Heart left ventricle (tissue), 16 donors: ENCODE measurements around the gene WFDC9. TPM values are rescaled to one million over a fixed set of nuclear protein-coding genes. Genes with fewer than 3 reads are reported as not detected.

Experiments used
- ATAC-seq, 4 donors: fragments of 200-7000 bp; cut with Tn5 transposase; one replicate each; pipeline ENCODE4 v1.9.1; 2020 to 2022; ENCODE audit warnings: moderate library complexity in 4 of 4, mild to moderate bottlenecking in 3 of 4, moderate number of reproducible peaks in 1 of 4
- DNase-seq, 5 donors: peaks; one replicate each; pipeline ENCODE4 v3.0.0-alpha.2; 2020
- H3K27ac ChIP-seq, 12 donors: fragments of 200-600 bp; sonication (generic) in 4 of 12; one replicate each; pipeline versions ENCODE4 v1.5.0 to v1.8.0; 2016 to 2022; ENCODE audit warnings: mild to moderate bottlenecking in 2 of 12
- H3K27me3 ChIP-seq, 9 donors: fragments of 200-600 bp; sonication (generic) in 2 of 9; one replicate each; pipeline versions ENCODE4 v1.5.1 to v1.8.0; 2016 to 2022; ENCODE audit warnings: mild to moderate bottlenecking in 3 of 9
- H3K36me3 ChIP-seq, 9 donors: fragments of 200-600 bp; sonication (generic) in 2 of 9; one replicate each; pipeline versions ENCODE4 v1.5.0 to v1.8.0; 2018 to 2022; ENCODE audit warnings: mild to moderate bottlenecking in 2 of 9
- H3K4me1 ChIP-seq, 12 donors: fragments of 200-600 bp; sonication (generic) in 4 of 12; one replicate each; pipeline versions ENCODE4 v1.5.0 to v1.8.0; 2016 to 2022; ENCODE audit warnings: mild to moderate bottlenecking in 3 of 12
- H3K4me3 ChIP-seq, 12 donors: fragments of 200-600 bp; sonication (generic) in 4 of 12; one replicate each; pipeline versions ENCODE4 v1.5.0 to v1.8.0; 2017 to 2022; ENCODE audit warnings: mild to moderate bottlenecking in 9 of 12, moderate library complexity in 4 of 12
- H3K9me3 ChIP-seq, 12 donors: fragments of 200-600 bp; sonication (generic) in 4 of 12; one replicate each; pipeline versions ENCODE4 v1.5.0 to v1.8.0; 2016 to 2022; ENCODE audit warnings: mild to moderate bottlenecking in 1 of 12
- POLR2A ChIP-seq, 2 donors: fragments of 450-650 bp; IDR thresholded peaks; one replicate each; pipeline ENCODE4 v1.6.1; 2017; ENCODE audit warnings: antibody characterized with exemption in 2 of 2, mild to moderate bottlenecking in 2 of 2, moderate library complexity in 2 of 2
- WGBS, 4 donors: extraction: QIAGEN DNeasy Blood & Tissue Kit in 2 of 4; methylation state at CpG; one replicate each; pipeline versions ENCODE4 v1.1.5 to v1.1.7; 2013 to 2018; 5-methylcytosine and 5-hydroxymethylcytosine counted together
- intact Hi-C, 10 donors: fragments of 100-400 bp; cut with DNase I; formaldehyde crosslinking; loops; one replicate each; pipeline versions ENCODE4 v1.11.1 to v1.14.2; 2022
- polyA plus RNA-seq, 2 donors: library from polyadenylated mRNA; stranded (reverse); fragments of 200-250 nt; gene quantifications; one replicate each; pipeline ENCODE4 v1.2.3, GENCODE V29; 2013
- total RNA-seq, 9 donors: library from RNA; depleted of rRNA in 2 of 9; stranded (reverse); fragments of >200 nt in 2 of 9; fragmentation: NEBNext Ultra II Directional in 3 of 9; extraction: Animal tissue kit (Norgen Biotek cat#: 25700) in 3 of 9; gene quantifications; one replicate each; pipeline versions ENCODE4 v1.1.0 to v1.2.4, GENCODE V29; 2016 to 2023
- TF ChIP-seq, protein P1 (sequence below), 12 donors: fragments of 200-600 bp; sonication (generic) in 4 of 12; IDR thresholded peaks; one replicate each; pipeline versions ENCODE4 v1.5.0 to v1.8.0; 2018 to 2022; ENCODE audit warnings: antibody characterized with exemption in 12 of 12, mild to moderate bottlenecking in 5 of 12
- donor health status: ischemic (EF 13 %, LVEDD 7.1; RV severe dilation, severe dysfunction).
- donor health status: healthy with polysubstance abuse.
- donor health status: DM: no; HTN: yes; CAD: no.
- donor health status: DM: no; HTN: no; CAD: no.
- donor health status: ischemic (EF 25% LVEDD 6.9; RV normal size, moderate dysfunction).
- donor health status: ischemic (EF 25% LVEDD 5.7; RV mildly dilated, moderate dysfunction).
- donor health status: healthy.
- donor health status: DM: yes; HTN: yes; CAD: no.
- donor health status: ischemic (EF 35%, LVEDD 5.7; RV mildly dilated, moderate dysfunction).
- donor health status: nonischemic (EF 11% LVEDD 7.7; RV severe dilation, severe dysfunction).
- donor health status: DM: yes; HTN: yes; CAD: no.
- donor health status: PGD.
- donor health status: ischemic (EF 29% LVEDD 5.4; RV normal size, mild dysfunction).
- donor health status: nonischemic (EF 23%, LVEDD 6.1; RV moderate dilation, normal function).

Gene WFDC9
- total and polyA plus RNA-seq, 11 donors, result not detected

DNA sequence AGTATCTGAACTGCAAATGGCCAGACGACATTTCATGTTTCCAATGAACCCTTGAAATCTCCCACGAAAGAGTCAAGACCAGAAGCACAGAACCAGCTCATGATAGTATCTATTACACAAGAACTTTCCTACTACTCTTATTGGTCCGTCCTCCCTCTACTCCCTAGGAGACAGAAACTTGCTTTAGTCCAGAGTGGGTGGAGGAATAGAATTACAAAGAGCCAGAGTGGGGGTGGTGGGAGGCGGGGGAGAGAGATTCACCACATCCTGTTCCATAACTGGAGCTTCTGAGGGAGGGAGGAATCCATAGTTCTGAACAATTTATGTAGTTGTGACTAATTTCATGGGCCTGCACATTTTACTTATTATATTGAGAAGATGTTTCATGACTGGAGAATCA lies 20.0 kb downstream of the WFDC9 start:
- Histone ChIP-seq H3K4me1 (no peaks in the 10 kb centered on the region), H3K9me3 (peaks cover 0 to 17% (median 5%) of the 10 kb centered on the region in 12 donors), H3K36me3 (no peaks in the 10 kb centered on the region), H3K4me3 (no peak overlapping the region), H3K27ac (no peak overlapping the region), H3K27me3 (peaks cover 0 to 13% (median 0%) of the 10 kb centered on the region in 9 donors)
- TF ChIP-seq, protein P1, sequence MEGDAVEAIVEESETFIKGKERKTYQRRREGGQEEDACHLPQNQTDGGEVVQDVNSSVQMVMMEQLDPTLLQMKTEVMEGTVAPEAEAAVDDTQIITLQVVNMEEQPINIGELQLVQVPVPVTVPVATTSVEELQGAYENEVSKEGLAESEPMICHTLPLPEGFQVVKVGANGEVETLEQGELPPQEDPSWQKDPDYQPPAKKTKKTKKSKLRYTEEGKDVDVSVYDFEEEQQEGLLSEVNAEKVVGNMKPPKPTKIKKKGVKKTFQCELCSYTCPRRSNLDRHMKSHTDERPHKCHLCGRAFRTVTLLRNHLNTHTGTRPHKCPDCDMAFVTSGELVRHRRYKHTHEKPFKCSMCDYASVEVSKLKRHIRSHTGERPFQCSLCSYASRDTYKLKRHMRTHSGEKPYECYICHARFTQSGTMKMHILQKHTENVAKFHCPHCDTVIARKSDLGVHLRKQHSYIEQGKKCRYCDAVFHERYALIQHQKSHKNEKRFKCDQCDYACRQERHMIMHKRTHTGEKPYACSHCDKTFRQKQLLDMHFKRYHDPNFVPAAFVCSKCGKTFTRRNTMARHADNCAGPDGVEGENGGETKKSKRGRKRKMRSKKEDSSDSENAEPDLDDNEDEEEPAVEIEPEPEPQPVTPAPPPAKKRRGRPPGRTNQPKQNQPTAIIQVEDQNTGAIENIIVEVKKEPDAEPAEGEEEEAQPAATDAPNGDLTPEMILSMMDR (IDR thresholded peaks at IDR 0.05), result no peak
- no peak for TF ChIP-seq POLR2A (IDR thresholded peaks at IDR 0.05)
- ATAC-seq, result no peak
- intact Hi-C loops, result no loop called here
- DNase-seq, result no peak
- 52 to 61% (median 59%) methylated on average over 4 of the region's 4 CpGs for WGBS, 4 donors

DNA sequence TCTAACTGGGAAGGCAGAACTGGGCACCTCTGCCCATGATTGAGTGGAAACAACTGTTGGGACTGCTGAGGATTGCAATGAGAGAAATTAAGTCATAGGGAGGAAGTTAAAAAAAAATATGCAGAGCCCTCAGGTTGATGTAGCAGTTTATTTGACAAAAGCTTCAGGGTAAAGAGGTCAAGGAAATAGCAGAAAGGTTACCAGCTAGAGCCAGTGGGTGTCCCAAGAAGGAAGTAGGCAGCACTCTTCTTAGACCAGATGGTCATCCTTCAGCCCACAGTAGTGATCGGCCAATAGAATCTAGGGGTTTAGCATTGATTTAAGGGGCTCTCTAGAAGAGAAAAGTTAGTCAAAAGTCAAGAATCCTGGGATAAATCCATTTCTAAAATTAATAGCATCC lies 23.3 kb downstream of the WFDC9 start:
- Histone ChIP-seq H3K27me3 (peaks cover 0 to 10% (median 0%) of the 10 kb centered on the region in 9 donors), H3K27ac (no peak overlapping the region), H3K9me3 (peaks cover 0 to 30% (median 8%) of the 10 kb centered on the region in 12 donors), H3K4me1 (no peaks in the 10 kb centered on the region), H3K4me3 (no peak overlapping the region), H3K36me3 (no peaks in the 10 kb centered on the region)
- intact Hi-C loops, result no loop called here
- no peak for DNase-seq
- TF ChIP-seq, protein P1 (IDR thresholded peaks at IDR 0.05), result no peak
- no peak for TF ChIP-seq POLR2A (IDR thresholded peaks at IDR 0.05)
- 89 to 93% (median 92%) methylated on average over 1 of the region's 1 CpG for WGBS, 4 donors
- ATAC-seq, result no peak

DNA sequence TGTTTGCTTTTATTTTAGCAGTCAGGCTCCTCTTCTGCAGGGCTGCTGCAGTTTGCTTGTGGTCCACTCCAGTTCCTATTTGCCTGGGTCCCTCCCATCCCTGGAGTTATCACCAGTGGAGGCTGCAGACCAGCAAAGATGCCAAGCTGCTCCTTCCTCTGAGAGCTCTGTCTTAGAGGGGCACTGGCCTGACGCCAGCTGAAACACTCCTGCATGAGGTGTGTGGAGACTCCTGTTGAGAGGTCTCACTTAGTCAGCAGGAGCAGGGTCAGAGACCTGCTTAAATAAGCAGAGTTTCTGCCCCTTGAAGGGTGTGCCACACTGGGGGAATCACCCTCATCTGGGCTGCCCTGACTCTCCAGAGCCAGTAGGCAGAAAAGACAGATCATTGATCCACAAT lies 35.8 kb downstream of the WFDC9 start:
- WGBS, 4 donors, result 0 to 44% (median 36%) methylated on average over 1 of the region's 1 CpG
- Histone ChIP-seq H3K9me3 (peaks cover 0 to 6% (median 0%) of the 10 kb centered on the region in 12 donors), H3K36me3 (no peaks in the 10 kb centered on the region), H3K4me1 (no peaks in the 10 kb centered on the region), H3K27ac (no peak overlapping the region), H3K27me3 (peaks cover 0 to 21% (median 4%) of the 10 kb centered on the region in 9 donors), H3K4me3 (no peak overlapping the region)
- intact Hi-C loops, result no loop called here
- ATAC-seq (no peak), DNase-seq (no peak)
- TF ChIP-seq, protein P1 (IDR thresholded peaks at IDR 0.05), result no peak
- TF ChIP-seq POLR2A (IDR thresholded peaks at IDR 0.05), result no peak

- Histone ChIP-seq H3K4me3 (no peak overlapping the region), H3K36me3 (no peaks in the 10 kb centered on the region), H3K4me1 (no peaks in the 10 kb centered on the region), H3K9me3 (peaks cover 0 to 6% (median 0%) of the 10 kb centered on the region in 12 donors), H3K27ac (no peak overlapping the region), H3K27me3 (peaks cover 0 to 15% (median 4%) of the 10 kb centered on the region in 9 donors)
- no peak for DNase-seq
- no peak for TF ChIP-seq POLR2A (IDR thresholded peaks at IDR 0.05)
- TF ChIP-seq, protein P1 (IDR thresholded peaks at IDR 0.05), result no peak
- no peak for ATAC-seq
- intact Hi-C loops, result no loop called here
- 0 to 97% (median 63%) methylated on average over 1 of the region's 1 CpG for WGBS, 4 donors
Observed at GRCh38 chr20:45593498-45593897, 37.6 kb downstream of the WFDC9 start.
